Tibial artery (tissue), 4 donors: ENCODE measurements around the gene ELOVL6.

Source experiments
- DNase-seq, 2 donors: peaks; one replicate each; pipeline ENCODE4 v3.0.0-alpha.2; 2019
- H3K27ac ChIP-seq, 2 donors: fragments of 200-600 bp; sonication (generic) in 1 of 2; 1 replicate in 1 of 2; 2 replicates in 1 of 2; pipeline ENCODE4 v1.5.1; 2018 to 2019; ENCODE audit warnings: mild to moderate bottlenecking in 1 of 2
- H3K27me3 ChIP-seq, 2 donors: fragments of 200-600 bp; sonication (generic) in 1 of 2; one replicate each; pipeline versions ENCODE4 v1.5.1 to v1.6.0; 2016 to 2019
- H3K36me3 ChIP-seq, 3 donors: fragments of 200-600 bp; sonication (generic) in 2 of 3; one replicate each; pipeline ENCODE4 v1.5.1; 2016 to 2019; ENCODE audit warnings: mild to moderate bottlenecking in 2 of 3
- H3K4me1 ChIP-seq, 4 donors: fragments of 200-600 bp; sonication (generic) in 2 of 4; 1 replicate in 3 of 4; 2 replicates in 1 of 4; pipeline ENCODE4 v1.5.1; 2016 to 2019
- H3K4me3 ChIP-seq, 2 donors: fragments of 200-600 bp; sonication (generic) in 1 of 2; 1 replicate in 1 of 2; 2 replicates in 1 of 2; pipeline ENCODE4 v1.5.1; 2018 to 2019; ENCODE audit warnings: mild to moderate bottlenecking in 2 of 2
- H3K9me3 ChIP-seq, 3 donors: fragments of 200-600 bp; sonication (generic) in 1 of 3; one replicate each; pipeline ENCODE4 v1.5.1; 2016 to 2019
- CTCF ChIP-seq, 2 experiments: fragments of 200-600 bp in 1 of 2; fragments of 450-650 bp in 1 of 2; IDR thresholded peaks; one replicate each; pipeline ENCODE4 v1.5.1; 2017 to 2019; ENCODE audit warnings: antibody characterized with exemption in 2 of 2, mild to moderate bottlenecking in 1 of 2, moderate library complexity in 1 of 2
- intact Hi-C: fragments of 100-400 bp; cut with DNase I; formaldehyde crosslinking; loops from one replicate; pipeline ENCODE4 v1.15.0; 2023; ENCODE audit warnings: low total_unique reads

Gene ELOVL6

DNA sequence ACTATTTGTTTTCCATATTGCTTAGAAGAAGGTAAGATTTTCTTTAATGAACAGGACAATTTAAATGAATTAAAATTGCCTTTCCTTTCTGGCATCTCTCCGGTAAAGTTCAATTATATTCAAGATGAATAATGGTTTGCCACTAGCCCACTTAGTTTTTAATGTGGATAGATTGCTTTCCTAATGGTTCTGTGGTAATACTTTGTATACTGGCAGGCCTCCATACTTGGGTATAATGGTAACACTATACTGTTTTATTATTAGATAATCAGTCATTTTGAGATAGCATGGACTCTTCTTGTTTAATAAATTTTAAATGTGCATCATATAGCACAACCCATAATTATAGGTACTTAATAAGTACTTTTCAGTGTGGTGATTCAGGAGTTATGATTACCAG lies 89.5 kb downstream of the ELOVL6 start:
- no peak for TF ChIP-seq CTCF (IDR thresholded peaks at IDR 0.05)
- no peak overlapping the region for H3K27ac ChIP-seq
- H3K36me3 ChIP-seq = no peaks in the 10 kb centered on the region
- DNase-seq = no peak
- H3K9me3 ChIP-seq = no peaks in the 10 kb centered on the region
- H3K4me1 ChIP-seq = no peaks in the 10 kb centered on the region
- no peak overlapping the region for H3K4me3 ChIP-seq
- intact Hi-C loops = no loop called here
- no peaks in the 10 kb centered on the region for H3K27me3 ChIP-seq

GRCh38 chr4:110108422-110108821 lies 90.0 kb downstream of the ELOVL6 start:
- H3K4me1 ChIP-seq = no peaks in the 10 kb centered on the region
- no peak overlapping the region for H3K27ac ChIP-seq
- H3K4me3 ChIP-seq = no peak overlapping the region
- no peaks in the 10 kb centered on the region for H3K9me3 ChIP-seq
- H3K27me3 ChIP-seq = no peaks in the 10 kb centered on the region
- no peaks in the 10 kb centered on the region for H3K36me3 ChIP-seq
- DNase-seq = no peak
- intact Hi-C loops = no loop called here
- TF ChIP-seq CTCF (IDR thresholded peaks at IDR 0.05) = no peak

GRCh38 chr4:110107866-110108265 lies 90.5 kb downstream of the ELOVL6 start:
- Histone ChIP-seq H3K36me3 (no peaks in the 10 kb centered on the region), H3K4me1 (no peaks in the 10 kb centered on the region), H3K4me3 (no peak overlapping the region), H3K27me3 (no peaks in the 10 kb centered on the region), H3K27ac (no peak overlapping the region), H3K9me3 (no peaks in the 10 kb centered on the region)
- no peak for DNase-seq
- intact Hi-C loops = no loop called here
- TF ChIP-seq CTCF (IDR thresholded peaks at IDR 0.05) = no peak

DNA sequence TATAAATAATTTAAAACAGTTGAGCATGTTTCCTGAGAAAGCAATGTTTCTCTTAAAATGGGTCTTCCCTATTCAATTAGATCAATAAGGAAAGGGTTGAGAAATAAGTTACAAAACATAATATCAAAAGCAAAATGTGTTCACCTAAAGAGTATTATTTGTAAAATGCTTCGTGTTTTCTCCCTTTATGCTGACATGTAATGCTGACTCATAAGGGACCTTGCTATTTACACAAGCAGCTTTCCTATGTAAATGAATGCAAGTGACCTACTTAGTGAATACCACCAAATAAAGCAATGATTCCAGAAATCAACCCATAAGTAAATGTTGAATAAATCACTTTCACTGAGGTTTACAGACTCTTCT lies 91.5 kb downstream of the ELOVL6 start:
- H3K27ac ChIP-seq = no peak overlapping the region
- no peaks in the 10 kb centered on the region for H3K4me1 ChIP-seq
- TF ChIP-seq CTCF (IDR thresholded peaks at IDR 0.05) = no peak
- no peak for DNase-seq
- intact Hi-C loops = no loop called here
- H3K4me3 ChIP-seq = no peak overlapping the region
- no peaks in the 10 kb centered on the region for H3K9me3 ChIP-seq
- H3K36me3 ChIP-seq = no peaks in the 10 kb centered on the region
- no peaks in the 10 kb centered on the region for H3K27me3 ChIP-seq

DNA sequence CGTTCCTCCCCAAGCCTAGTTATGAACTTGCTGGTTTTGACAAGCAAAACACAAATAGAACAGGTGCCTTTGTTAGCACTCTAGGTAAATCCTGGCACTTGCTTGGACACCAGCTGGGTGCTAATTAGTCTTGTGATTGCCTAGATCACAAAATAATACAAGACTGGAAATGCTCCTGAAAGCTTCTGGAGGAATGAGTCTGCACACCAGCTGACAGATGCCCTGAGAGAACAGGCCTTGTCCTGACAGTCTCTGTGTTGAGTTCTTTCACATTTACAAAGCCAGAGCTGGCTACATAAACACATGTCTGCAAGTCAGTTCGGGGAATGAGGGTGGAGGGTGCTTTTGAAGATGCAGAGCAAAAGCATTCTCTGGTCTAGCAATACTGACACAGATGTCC lies 93.8 kb downstream of the ELOVL6 start:
- H3K27me3 ChIP-seq = no peaks in the 10 kb centered on the region

More for the DNA sequence above, 93.8 kb downstream of the ELOVL6 start:
- no peak for DNase-seq
- Histone ChIP-seq H3K4me1 (no peaks in the 10 kb centered on the region), H3K27ac (no peak overlapping the region), H3K4me3 (no peak overlapping the region), H3K9me3 (no peaks in the 10 kb centered on the region), H3K36me3 (no peaks in the 10 kb centered on the region)
- intact Hi-C loops = no loop called here
- no peak for TF ChIP-seq CTCF (IDR thresholded peaks at IDR 0.05)
